Smooth muscle cell of the brain vasculature (primary cell): Measurements from ENCODE around the gene B3GLCT.
"Not testable (repeated sequence)": the region's sequence is repeated elsewhere in the genome, so short reads cannot be mapped to it uniquely, and the experiment has no call there.

Source experiments
- DNase-seq: peaks from one replicate; pipeline ENCODE4 v3.0.0-alpha.2; 2012; ENCODE audit warnings: low read depth, low spot score

Gene B3GLCT

DNA sequence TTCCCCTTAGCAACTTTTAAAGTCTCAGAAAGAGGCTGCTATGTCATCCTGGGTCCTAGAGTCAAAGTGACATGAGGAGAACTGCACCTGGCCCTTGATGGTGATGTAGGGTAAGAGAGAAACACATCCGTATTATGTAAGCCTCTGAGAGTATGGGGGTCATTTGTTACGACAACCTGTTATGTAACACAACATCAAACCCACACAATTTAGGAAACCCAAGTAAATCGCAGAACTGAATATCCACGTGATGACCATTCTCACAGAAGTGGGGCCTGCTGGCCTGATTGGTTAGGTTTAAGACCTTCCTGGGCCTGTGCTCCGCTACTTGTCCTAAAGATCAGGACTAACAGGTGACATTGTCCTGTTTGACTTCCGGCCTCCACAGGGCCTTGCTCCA lies 15.3 kb upstream of the B3GLCT start:
- DNase-seq, result no peak

DNA sequence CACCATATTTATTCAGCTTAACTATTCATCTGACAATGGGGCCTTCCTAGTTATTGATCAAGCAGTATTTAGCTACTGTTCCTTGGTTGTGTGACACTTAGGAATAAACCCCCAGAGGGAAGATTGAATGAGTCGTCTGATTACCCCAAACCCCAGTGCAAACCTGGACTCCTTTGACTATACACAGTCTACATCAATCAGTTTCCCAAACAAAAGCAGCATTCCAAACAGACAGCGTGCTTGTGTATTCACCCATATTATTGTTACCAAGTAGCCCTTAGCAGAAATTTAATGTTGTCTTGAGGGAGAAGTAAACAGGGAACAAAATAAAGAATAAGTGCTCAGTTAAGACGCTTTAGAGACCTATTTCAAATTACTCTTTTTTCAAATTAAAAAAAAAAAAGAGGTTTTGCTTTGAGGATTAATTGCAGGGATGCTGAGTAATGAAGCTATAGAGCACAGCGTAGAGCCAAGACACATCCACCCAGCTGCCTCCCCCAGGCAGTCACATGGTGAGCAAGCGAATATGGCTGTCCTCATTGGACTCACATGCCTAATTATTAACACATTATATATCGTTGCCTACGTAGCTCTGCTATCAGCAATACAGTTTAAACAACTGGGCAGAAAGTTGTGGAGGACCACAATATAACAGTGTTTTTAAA lies 14.7 kb upstream of the B3GLCT start:
- DNase-seq, result no peak

DNA sequence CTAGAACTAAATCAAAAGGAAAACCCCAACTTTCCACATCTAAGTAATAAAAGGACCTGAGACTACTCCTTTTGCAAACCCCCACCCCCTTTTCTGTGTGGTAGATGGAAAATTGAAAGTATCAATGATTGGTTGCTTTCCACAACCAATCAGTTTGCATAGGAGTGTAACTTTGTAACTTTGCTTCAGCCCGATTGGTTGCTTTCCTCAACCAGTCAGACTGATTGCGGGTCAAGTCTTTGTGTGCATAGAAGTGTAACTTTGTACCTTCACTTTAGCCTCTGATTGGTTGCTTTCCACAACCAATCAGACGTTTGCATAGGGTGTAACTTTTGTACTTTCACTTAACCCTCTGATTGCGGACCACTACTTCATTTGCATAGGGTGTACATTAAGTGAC lies 8.0 kb upstream of the B3GLCT start:
- DNase-seq, result no peak

DNA sequence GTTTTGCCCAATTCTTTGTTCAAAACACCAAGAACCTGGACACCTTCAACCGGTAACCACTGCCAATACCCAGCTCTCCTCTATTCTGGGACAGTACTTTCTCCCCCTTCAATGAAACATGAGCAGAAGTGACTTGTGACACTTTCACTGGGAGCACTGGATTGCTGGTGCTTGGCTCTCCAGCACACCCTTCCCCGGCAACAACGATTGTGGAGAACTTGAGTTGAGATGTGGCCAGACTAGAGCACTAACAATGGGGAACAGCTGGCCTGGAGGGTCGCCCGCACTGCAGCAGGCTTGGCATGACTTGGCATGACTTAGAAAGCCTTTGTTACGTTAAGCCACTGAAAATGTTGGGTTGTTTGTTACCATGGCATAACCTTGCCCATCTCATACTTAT lies 7.5 kb upstream of the B3GLCT start:
- no peak for DNase-seq

DNA sequence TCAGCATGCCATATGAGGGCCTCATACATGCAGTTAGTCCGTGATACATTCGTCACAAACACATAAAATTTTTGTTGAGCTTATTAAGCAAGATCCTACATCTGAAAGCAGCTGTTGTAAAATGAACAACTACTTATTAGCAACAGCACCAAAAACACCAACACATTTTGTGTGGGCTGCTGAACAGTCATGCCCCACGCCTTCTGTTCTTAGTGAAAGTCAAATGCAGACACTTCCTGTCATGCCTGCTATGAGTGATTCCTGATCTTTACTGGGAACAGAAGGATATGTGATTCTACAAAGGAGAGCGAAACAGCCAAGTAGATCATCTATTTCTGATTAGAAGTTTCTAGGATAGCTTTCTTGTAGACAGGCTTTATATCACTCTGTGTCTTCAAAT lies 4.2 kb upstream of the B3GLCT start:
- no peak for DNase-seq

DNA sequence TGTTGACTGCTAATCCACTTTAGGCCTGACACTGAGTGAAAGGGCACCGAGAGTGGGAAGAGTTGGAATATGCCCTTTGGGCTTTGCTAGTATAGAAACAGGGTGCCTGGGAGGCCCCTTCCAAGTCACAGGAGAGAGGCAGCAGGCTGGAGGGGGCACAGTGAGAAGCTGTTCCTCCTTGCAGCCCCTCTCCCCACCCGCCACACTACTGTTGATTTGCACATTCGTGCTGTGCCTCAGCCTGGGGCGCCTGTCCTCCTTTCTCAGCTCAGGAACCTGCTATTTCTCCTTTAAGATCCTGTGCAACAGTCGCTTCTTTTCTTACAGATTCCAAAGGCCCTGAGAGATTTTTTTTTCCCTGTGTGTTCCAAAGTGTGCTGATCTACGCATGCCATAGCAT lies 2.8 kb upstream of the B3GLCT start:
- no peak for DNase-seq

DNA sequence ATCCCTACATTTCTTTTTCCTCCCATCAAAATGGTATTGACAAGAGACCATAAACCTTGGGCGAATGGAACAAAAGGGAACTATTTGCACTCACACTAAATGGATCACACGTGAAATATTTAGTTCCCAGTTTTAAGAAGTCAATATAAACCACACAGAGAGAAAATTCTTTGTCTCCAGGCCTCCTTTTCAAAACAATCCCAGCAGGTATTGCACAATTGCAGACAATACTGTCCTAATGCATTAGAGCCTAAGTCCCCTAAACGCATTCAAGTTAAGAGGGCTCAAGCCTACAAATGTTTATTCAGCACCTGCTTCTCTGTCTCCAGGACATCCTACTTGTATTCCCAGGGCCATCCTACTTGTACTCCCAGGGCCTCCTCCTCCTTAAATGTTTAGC lies 1.3 kb upstream of the B3GLCT start:
- no peak for DNase-seq

DNA sequence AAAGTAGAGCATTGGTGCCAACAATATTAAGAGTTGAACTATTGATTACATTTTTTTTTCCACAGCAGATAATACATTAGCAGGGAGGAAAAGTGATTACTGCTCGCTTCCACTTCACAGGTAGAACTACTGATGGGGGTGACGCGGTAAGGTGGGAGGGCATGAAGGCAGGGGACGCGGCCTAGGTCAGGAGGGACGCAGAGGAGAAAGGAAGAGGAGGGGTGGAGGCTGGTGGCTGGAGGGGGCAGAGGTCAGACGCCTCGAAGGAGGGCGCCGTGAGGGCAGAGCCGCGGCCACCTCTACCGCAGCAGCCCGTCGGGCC lies 287 bp upstream of the B3GLCT start:
- no peak for DNase-seq

DNA sequence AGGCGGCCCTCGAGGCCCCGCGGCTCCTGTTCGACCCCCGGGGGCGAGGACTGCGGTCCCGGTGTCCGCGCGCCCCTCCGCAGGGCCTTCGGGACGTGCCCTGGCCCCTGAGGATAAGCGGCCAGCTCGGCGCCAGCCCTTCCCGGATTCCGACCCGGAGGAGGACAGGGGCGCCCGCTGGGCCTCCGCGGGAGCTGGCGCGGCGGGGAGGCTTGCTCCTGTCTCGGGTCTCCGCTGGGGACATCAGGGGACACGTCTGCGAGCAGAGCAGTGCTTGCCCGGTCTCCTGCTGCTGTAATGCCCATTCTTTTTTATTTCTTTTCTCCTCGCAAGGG lies 829 bp downstream of the B3GLCT start:
- DNase-seq, result no peak

DNA sequence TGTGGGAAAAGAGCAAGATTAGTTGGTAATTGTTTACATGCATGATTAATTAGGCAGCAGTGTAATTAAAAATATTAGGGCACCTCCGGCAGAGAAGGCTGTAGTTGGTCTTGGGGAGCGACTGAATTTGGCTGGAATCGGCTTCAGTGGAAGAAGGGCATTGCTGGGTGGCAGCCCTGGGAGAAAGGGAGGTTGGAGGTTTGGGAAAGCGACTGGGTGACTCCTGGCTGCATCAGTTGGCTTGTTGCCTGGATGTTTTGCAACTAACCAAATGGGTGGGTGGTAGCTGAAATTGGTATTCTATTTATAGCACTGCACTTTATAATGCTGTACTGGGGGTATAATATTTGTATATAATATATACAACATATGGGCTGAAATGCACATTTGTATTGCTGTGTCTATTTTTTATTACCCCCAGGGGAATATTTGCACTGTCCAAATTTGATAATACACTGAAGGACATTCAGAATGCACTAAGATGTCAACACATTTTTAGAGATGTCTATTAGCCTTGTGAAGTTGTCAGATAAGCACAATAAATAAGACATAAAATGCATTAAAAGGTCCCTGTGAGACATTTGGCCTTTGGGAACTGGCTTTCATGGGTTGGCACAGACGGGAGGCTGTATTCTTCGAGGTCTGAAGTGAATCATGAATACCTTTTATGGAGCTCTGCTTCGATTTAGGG lies 1.7 kb downstream of the B3GLCT start:
- no peak for DNase-seq

DNA sequence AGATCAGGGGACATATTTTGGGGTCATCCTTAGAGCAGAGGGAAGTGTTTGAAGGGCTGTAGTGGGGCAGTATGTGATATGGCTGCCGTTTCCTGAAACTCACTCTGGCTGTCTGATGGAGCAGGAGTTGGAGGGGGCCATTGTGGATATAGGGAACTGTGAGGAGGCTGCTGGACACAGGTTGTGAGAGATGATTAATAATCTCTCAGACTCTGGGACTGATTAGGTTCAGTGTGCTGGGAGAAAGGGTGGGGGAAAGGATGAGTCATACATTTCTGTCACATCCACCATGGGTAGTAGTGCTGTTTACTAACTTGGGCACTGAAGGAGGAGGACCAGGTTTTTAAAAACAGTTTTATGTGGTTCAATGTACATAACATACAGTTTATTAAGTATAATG lies 4.8 kb downstream of the B3GLCT start:
- DNase-seq, result no peak

DNA sequence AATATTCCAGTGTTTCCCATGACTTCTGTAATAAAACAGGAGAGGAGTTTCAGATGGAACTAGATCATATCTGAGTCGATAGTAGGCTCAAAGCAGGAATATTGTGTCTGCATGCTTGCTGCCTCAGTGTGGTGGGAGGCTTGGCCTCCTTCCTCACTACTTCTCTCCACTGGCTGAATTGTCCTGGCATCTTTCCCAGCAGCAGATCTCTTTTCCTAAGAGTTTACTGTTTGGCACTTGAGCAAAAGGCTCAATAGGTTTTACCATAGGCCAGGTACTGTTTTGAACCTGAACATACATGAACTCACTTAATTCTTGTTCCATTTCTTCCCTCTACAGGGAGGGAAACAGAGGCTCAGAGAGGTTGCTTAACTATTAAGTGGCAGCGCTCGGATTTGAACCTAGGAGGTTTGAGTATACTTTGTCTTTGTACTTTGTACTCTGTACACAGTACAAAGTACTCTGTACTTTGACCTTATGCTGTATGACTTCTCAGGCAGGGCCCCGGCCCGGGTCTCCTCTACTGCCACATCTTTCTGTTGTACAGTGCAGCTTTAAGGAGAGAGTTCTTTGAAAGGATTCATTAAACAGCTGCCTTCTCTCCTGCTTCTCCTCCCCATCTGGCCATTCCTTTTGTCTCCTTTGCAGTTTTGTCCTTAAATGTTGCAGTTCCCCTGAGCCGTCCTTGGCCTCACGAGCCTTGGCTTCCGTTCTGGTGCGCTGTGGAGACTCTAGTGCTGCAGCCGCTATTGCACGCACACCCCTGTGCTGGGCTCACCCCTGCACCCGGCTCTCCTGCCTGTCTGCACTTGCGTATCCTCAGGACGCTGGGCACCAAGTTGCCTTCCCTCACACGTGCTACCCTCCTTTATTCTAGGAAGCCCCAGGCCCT lies 8.1 kb downstream of the B3GLCT start:
- peak; percentile 13 for DNase-seq

DNA sequence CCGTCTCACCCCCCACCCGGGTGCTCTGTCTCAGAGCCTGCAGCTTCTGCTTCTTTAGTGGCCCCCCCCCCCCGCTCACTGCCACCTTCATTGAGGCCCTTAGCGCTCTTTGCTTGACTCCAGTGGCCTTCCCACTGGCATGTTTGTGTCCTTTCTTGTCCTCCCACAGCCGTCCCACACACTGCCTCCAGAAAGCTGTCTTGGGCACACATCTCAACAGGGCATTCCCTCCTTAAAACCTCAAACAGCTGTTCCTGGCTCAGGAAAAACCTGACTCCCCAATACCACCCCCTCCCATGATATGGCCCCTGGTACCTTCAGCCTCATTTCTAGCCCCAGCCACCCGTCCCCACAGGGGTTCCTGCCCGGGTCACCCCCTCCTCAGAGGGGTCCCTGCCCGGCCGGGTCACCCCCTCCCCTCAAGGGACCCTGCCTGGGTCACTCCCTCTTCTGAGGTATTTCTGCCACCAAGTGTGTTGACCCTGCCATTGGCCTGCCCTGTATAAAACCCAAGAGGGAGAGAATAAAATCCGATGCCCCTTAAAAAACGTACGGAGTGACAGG lies 8.9 kb downstream of the B3GLCT start:
- DNase-seq, result no peak

DNA sequence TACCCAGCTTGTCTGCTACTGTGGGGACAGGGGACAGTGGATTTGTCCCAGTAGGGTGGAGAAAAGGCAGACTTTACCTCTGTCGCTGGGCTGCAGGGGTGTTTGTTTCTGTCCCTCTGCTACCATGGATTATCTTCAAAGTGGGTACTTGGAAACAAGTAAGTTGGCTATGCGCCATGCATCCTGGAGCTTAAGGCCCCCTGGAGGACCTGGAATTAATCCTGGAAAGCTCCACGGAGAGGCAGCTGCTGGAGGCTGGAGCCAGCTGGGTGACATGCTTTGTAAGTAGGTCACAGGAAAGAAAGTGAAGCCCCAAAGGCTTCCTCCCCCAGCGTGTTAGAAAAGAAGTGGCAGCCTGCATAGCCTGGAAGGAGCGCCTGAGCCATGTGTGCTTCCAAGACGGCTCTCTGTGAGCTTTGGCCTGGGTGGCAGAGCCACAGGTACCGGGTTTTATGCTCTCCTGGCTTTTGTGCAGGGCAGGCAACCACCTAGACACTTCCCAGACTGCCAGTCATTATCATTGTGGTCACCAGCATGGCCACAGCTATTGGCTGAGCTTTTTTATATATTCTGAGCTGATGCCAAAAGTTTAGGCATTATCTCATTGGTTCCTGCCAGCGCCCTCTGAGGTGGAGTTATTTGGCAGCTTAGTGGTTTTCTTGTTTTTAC lies 9.5 kb downstream of the B3GLCT start:
- peak; percentile 35 for DNase-seq

DNA sequence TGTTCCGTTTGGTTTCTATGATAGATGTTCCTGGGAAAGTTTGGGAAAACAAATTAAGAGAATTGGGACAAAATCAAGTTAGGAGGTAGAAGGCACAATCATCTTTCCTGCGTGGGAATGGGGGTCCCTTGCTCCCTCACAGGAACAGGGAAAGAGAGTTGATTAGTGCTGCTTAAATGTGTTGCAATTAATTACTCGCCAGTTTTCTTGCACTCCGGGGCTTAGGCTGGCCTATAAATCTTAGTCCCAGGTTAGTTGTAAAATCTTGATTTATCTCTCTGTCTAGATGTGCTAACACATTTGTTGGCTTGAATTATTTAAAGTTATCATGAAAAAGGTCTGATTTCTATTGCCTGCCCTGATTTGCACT lies 10.1 kb downstream of the B3GLCT start:
- no peak for DNase-seq

DNA sequence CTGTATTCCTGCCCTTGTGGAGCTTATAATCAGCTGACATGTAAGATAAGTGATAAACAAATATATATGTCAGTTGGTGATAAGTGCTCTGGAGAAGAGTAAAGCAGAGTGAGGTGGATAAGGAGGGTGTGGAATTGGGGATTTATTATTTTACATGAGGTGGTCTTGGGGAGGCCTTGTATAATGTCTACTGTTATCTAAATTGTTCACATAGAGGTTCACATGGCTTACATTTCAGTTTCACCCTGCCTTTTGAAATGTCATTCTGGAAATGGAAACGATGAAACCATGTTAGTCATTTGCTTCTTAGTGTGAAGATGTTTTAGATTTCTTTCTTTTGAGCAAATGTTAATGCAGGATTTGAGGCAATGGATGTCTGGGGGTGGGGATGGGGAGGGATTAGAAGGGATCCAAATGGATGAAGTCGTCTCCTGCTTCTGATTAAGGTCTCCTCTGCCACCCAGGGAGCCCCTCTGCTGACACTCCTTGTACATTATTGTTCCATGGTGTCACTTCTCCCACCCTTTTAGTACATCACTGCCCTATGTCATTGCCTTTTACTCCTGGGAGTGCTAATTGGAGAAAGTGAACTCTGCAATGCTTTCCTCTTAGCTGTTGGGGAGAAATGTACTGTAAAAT lies 14.0 kb downstream of the B3GLCT start:
- no peak for DNase-seq

DNA sequence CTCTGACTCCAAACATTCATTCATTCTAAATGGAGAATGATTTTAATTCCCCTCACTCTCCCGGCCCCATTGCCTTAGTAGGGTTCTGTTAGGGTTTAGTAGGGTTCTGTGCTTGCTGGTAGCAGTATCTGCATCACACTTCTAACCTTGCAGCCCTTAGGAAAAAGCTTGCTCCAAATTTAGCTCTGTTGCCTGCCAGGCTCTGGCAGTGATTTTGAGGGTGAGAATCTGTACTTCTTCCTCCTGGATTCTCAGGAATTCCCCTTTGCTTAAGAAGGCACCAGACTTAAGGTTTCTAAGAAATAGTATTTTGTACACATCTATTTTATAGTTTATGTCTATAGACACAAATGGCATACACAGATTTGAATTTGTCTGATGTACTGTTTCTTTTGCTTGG lies 14.7 kb downstream of the B3GLCT start:
- no peak for DNase-seq

DNA sequence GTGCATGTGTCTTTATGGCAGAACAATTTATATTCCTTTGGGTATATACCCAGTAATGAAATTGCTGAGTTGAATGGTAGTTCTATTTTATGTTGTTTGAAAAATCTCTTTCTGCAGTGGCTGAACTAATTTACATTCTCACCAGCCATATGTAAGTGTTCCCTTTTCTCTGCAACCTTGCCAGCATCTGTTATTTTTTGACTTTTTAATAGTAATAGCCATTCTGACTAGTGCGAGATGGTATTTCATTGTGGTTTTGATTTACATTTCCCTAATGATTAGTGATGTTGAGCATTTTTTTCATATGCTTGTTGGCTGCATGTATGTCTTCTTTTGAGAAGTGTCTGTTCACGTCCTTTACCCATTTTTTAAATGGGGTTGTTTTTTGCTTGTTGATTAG lies 17.1 kb downstream of the B3GLCT start:
- DNase-seq, result not testable (repeated sequence)

DNA sequence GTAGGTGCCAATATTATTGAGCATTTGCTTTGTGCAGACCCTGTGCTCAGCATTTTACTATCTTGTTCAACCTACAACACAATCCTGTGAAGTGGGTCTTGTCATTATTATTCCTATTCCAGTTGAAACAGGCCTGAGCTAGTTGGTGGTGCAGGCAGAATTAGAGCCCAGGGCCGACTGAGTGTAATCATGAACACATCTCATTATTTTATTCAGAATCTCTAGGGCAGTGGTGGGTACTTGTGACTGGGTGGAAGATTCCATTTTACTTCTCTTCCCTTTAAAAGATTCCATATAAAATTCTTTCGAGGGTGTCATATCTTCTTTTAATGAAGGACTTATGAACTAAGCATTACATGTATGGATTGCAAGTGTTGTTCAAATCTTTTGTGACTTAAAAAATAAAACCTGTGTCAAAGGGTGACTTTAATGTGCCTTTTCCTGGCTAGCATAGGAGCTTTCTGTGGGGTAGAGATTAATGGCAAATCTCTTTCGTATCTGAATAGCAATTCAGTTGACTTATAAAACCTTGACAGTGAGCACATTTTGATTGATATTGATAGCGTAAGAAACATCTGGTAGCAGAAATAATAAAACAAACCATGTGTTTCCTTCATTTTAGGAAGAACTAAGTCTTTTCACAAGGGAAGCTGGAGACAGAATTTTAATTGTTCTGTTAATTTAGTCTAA lies 20.3 kb downstream of the B3GLCT start:
- DNase-seq, result no peak

DNA sequence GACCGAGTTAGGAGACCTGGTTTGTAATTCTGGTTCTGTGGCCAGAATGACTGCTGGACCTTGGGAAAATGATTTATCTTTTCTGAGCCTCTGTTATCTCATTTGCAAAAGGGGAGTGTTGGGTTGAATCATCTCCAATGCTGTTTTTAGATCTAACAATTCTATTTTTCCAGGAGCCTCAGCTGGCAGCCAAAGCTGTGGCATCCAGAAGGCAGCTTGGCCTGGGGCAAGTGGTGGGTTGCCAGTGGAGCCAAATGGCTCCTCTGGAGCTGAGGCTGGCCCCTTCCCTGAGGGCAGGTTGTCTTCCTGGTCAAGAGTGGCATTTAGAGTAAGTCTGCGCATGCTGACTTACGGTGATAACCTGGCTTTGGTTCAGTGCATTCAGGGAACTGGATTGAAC lies 21.3 kb downstream of the B3GLCT start:
- DNase-seq, result no peak

DNA sequence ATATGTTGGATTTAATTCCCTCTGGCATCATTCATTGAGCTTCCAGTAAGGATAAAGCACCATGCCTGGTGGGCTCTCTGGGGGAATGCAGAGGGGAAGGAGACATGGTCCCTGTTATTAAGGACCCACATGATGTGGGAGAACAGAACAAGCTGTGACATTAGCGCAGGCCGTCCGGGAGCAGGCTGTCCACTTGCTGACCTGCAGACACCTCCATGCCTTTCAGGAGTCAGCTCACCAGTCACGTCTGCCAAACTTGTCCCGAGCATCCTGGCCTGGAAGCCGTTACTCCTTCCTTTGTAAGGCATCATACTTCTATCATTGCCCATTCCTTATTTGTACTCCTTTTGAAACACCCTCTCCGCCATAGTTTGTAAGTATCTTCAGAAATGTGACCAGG lies 23.4 kb downstream of the B3GLCT start:
- no peak for DNase-seq
